DMS114 treated with DMSO at 0.1 percent for 48 hours (cell line): ENCODE results near the gene MGST2.

ENCODE experiments used
- DNase-seq: peaks from one replicate; lab custom pipeline; 2025; ENCODE audit not compliant: unreplicated experiment; lab: John Stamatoyannopoulos, UW

The MGST2 gene

DNA sequence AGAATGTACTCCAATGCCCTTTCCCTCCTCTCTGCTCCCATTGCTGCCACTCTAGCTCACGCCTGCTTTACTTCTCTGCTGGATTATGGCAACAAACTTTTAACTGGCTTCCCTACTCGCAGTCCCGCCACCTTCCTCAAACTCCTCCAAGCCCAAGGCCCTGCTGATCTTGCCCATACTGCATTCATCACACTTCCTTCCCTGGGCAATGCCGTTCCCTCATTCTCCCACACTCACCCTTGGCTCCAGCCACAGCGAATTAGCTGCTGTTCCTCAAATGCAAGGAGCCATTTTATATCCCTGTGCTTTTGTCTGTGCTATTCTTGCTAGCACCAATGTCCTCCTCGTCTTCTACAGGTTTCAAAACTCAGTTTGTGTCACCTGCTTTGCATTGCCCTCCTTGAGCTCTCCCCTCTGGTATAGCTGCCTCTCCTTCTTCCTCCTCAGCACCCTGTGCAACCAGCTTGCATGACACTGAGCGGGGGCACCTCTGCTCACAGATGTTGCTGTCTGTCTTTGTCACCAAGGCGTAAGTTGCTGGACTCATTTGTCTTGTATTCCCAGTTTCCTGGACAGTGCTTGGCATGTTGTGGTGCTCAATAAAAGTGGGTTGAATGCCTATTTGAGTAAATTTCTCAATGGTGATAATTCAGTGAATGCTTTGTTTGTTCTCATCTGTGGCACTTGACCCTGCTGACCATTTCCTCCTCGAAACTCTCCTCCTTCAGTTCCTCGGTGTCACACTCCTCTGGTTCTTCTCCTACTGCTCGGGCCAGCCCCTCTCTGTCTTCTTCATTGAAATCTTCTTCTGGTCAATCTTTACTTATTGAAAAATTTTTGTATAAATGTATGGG is 22.4 kb upstream of the MGST2 start:
- no peak for DNase-seq

DNA sequence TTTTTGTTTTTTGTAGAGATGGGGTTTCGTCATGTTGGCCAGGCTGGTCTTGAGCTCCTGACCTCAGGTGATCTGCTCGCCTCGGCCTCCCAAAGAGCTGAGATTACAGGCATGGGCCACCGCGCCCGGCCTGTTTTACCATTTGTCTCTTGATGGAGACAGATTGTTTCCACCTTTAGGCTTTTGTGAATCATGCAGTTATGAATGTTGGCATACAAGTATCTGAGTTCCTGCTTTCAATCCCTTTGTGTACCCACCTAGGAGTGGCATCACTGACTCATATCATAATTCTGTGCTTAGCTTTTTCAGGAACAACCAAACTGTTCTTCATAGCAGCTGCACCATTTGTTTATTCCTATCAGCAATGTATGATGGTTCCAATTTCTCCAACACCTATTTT is 20.2 kb upstream of the MGST2 start:
- DNase-seq, result no peak

DNA sequence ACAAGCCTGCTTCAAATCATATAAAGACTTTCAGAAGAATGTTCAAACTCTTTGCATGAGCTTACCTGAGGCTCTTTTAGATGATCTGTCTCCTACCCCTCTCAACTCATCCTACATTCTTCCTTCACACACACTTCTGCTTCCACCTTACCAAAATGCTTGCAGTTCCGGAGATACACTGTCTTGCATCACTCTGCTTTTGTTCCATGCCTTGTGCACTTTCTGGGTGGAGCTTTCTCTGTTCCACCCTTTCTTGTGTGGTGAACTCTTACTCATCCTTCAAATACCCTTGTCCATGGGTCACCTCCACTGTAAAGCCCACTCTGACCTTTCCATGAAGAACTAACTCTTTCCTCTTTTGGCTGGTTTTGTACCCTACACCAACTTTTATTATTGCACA is 18.4 kb upstream of the MGST2 start:
- DNase-seq, result no peak

DNA sequence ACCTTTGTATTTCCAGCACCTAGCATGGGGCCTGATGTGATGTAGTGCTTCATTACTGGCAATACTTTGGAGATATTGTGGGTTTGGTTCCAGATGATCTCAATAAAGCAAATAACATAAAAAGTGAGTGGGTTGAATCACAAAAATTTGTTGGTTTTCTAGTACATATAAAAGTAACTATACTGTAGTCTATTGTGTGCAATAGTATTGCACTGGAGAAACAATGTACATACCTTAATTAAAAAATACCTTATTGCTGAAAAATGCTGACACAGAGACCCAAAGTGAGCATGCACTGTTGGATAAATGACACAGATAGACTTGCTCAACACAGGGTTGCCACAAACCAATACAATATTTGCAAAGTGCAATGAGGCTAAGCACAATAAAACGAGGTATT is 17.7 kb upstream of the MGST2 start:
- no peak for DNase-seq

DNA sequence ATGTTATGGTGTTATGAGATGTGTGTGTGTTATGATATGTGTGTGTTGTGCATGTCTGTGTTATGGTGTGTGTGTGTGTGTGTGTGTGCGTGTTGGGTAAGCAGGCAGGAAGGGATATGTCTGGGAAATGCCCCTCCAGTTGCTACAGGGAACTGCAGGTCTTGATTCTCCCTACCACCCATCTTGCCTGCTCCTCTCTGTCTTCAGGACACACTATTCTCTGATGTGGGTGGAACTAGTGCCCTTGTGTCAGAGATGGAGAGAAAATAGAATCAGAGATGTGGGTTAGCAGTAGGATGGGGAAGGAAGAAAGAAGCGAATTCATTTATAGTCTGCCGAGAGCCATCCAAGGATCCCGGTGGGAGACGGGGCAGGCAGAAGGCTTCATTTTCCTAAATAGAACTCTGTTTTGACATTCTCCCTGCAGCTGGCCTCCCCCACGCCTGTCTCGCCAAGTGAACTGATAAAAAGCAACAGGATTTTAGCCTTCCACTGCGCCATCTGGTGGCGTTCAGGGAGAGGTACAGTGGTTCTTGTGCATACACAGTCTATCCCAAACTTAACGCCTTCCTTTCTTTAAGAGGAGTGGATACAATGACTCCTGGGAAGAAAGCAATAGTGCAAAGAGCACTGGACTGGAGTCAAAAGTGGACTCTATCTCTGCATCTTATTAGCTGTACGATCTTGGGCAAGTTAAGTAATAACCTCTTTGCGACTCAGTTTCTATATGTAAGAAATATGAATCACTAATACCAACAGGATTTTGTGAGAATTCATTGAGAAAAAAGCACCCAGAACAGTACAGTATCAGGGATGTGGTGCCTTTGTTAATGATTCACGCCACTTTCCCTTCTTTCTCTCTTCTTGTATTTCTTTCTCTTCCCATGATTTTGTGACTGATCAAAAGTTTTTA is 14.1 kb upstream of the MGST2 start:
- peak; percentile 56 for DNase-seq

DNA sequence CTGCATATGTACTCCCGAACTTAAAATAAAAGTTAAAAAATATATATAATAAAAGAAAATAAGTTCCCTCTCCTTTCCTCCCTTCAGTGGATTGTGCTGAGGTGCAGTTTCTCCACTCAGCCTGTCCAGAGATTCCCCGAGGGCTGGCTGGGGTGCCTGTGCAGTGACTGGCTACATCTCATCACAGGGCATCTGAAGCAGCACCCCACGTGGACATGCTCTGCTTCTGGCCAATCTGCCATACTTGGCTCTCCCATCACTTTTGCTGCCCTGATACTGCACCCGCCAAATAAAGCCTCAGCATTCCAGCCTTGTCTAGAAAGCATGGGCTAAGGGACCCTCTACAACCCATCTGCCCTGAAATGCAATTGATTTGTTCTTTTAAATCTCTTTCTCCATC is 11.1 kb upstream of the MGST2 start:
- DNase-seq, result no peak

DNA sequence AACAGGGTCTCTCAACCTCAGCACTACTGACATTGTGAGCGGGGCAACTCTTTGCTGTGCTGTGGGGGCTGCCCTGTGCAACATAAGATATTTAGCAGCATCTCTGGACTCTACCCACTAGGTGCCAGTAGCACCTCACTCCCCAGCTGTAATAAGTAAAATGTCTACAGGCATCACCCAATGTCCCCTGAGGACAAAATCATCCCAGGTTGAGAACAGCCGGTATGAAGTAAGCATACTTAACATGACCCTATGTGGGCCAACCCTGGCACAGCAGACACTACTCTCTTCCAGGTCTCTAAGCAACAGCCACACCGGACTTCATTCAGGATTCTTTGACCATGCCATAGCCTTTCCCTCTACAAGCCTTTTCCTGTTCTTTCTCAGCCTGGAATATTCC is 10.5 kb upstream of the MGST2 start:
- DNase-seq, result no peak

DNA sequence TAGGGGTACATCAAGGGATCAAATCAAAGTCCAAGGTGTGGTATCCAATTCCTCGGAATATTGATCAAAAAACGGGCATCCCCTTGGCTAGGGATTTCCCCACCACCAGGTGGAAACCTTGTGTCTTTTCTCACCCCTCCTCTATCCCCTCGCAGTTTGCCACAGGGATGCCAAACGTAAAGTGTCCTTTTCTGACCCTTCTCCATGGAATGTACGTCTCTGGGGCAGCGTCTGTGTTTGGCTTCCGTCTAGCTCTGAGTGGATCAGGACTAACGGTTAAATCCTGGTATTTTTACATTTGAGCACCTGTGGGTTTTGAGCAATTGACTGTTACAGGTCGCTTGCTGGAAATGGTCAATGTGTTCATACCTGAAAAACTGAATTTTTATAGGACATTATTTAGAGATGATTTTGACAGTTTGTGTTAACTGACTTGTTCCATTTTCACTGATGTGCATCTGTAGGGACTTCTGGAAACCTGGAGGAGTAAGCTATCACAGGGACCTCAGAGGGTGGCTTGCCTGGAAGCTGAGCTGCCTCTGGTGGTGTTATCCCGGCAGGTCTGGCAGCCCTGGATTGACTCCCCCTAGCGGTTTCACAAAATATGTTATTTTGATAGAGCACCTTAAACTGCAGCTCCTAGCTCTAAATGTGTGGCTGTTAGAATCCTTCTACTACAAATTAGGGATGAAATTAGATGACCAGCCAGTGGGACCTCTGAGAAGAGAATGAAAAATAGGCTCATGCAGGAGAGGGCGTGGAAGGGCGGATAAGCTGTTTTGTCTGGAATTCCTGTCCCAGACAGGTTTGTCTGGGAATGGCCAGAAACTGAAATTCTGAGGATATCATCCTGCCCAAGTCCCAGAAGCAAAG is 8.8 kb upstream of the MGST2 start:
- DNase-seq, result peak; percentile 70

DNA sequence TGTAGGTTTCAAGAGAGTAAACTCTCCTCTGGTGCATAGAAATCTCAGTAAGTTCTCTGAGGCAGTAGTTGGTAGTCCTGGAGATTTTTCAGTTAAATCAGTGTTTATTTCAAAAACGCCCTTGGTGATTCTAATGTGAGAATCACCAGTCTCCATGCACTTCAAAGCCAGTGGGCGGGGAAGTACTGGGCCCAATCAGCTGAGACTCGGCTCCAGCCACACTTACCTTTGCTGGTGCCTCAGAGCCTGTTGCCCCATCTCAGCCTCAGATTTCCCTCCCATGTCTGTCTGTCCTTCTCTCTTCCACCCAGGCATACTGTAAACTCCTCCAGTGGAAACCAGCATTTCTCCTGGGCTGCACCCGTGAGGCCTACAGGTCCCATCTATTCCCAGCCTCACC is 7.4 kb upstream of the MGST2 start:
- no peak for DNase-seq

DNA sequence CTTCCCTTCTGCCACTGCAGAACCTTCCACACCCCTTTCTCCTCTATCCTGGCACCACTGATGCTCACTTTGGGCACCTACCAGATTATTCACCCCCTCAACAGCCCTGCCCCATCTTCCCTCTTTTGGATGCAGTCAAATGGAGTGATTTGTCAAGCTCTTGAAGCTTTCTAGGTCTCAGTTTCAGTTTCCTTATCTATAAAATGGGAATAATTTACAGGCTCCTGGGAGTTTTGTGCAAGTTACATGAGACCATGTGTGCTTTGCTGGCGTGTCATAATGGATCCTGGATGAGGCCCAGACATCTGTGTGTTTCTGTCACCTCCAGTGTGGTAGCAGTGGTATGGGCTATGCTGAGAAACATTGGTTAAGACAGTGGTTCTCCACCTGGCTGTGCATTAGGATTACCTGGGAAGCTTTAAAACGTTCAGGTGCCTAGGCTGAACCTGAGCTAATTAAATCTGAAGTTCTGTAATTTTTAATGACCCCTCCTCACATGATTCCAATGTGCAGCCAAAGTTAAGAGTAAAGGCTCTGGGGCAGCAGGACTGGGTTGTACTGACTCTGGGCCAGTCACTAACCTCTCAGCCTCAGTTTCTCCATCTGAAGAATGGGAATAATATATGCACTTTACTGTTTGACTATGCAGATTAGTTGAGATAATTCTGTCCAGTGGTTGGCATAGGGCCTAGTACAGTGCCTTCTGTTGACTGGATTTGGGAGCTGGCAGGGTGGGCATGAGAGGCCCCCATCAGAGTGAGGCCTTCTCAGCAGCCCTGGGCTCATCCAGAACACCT is 6.8 kb upstream of the MGST2 start:
- DNase-seq, result no peak

DNA sequence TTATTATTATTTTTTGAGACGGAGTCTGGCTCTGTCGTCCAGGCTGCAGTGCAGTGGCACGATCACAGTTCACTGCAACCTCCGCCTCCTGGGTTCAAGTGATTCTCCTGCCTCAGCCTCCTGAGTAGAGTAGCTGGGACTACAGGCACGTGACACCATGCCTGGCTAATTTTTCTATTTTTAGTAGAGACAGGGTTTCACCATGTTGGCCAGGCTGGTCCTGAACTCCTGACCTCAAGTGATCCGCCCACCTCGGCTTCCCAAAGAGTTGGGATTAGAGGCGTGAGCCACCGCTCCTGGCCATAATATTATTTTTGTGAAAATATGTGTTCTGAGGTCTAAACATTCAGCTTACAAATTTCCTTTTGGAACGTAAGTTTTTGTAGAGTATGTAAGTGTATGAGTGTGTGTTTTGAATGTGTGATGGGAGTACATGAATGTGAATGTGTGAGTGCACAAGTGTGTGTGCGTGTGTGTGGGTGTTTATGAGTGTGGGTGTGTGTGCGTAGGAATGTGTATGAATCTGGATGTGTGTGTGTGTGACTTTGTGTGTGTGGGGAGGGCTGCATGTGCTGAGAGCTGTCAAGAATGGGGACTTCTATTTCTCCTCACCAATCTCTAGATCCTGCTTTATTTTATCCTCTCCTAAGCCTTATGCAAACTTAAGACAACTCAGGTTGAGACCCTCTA is 5.7 kb upstream of the MGST2 start:
- no peak for DNase-seq

DNA sequence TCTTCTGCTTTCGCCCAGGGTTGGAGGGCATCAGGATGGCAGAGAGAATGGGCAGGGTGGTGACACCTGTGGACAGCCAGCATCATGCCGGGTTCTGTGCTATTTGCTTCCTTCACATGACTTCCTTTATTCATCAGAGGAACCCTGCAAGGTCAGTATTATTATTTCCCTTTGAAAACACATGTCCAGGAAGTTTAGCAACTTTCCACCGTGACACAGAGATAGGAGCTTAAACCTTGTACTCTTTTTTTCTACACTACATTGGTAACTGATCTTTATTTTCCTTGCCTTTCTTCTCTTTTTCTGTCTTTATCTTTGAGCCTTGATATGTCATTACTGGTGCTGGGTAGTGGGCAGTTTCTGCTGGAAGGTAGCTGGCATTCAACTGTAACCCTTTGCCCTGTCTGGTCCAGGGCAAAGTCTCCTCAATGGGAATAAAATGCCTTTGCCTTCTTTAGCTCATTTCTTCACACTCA is 5.0 kb upstream of the MGST2 start:
- DNase-seq, result no peak

DNA sequence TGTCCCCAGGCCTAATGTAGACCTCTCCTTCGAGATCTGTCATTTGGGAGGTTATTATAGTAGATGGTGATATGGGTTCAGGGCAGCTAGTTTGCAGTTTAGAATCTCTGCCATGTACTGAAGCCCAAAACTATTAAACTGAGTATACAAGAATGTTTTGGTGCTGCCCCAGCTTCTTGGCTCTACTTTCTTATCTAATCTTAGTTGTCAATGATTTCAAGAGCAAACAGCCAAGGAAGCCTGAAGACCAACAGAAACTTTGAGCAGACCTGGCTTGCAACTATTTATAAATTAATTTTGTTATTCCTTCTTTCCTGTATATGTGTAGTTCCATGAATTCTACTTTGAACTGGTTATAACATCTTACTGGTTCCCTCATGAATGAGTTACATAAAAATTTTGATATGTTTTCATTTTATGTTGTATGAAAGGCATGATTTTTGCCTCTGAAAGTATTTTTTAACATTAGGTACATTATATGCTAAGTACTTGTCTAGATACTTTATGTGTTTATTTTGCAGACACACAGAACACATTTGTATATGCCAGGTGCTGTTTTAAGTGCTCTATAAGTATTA is 2.0 kb upstream of the MGST2 start:
- DNase-seq, result no peak

DNA sequence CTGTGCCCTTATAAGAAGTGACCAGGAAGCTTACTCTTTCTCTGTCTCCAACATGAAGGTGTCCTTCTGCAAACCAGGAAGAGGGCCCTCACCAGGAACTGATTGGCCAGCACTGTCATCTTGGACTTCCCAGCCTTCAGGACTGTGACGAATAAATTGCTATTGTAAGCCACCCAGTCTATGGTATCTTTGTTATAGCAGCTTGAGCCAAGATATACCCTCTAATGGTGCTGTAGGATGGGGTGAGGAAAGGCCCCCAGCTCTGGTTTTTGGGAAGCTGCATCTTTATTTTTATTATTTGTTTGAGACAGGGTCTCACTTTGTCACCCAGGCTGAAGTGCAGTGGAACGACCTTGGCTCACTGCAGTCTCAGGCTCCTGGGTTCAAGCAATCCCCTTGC is 1.2 kb upstream of the MGST2 start:
- DNase-seq, result no peak

DNA sequence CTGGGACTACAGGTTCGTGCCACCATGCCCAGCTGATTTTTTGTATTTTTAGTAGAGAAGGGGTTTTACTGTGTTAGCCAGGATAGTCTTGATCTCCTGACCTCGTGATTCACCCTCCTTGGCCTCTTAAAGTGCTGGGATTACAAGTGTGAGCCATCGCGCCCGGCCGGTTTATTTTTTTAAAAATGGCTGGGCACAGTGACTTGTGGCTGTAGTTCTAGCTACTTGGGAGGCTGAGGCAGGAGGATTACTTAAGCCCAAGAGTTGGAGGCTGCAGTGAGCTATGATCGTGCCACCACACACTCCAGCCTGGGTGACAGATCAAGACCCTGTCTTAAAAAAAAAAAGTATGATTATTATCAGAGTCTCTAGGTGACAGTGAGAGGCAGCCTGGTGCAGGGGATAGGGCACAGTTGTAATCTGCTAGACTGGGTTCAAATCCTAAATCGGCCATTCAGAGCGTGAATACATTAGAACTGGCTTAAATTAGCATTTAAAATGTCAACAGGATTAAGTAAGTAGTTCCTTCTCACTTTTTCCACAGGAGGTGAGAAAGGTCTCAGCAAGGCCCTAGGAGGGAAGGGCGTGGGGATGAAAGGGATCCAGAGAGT is 435 bp upstream of the MGST2 start:
- no peak for DNase-seq

DNA sequence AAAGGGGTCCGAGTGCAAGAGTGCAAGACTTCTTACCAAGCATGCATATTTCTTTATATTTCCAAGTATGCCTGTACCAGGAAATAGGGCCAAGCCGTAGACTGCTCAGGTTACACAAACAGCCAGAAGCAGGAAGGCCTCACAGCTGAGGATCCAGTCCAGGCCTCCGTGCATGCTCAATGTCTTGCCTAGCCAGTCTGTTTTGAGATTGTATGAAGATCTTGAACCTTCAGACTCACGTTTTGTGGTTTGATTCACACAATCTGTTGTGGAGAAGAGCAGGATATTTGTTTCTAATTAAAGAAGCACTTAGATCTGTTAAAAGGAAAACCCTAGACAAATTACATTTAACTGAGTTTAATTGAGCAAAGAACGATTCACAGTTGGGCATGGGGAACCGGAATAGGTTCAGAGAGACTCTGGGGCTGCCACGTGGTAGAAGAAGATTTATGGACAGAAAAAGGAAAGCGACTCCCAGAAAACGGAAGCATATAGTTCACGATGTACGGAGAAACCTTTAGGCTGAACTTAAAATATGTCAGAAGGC is 1.2 kb downstream of the MGST2 start:
- no peak for DNase-seq

DNA sequence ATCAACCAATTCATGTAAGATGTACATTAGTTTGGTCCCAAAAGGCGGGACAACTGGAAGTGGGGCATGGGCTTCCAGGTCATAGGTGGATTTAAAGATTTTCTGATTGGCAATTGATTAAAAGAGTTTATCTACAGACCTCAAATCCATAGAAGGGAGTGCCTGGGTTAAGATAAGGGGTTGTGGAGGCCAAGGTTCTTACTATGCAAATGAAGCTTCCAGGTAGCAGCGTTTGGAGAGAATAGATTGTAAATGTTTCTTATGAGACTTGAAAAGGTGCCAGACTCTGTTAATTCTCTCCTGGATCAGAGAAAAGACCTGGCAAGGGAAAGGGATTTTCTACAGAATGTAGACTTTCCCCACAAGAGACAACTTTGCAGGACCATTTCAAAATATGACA is 2.4 kb downstream of the MGST2 start:
- DNase-seq, result no peak

DNA sequence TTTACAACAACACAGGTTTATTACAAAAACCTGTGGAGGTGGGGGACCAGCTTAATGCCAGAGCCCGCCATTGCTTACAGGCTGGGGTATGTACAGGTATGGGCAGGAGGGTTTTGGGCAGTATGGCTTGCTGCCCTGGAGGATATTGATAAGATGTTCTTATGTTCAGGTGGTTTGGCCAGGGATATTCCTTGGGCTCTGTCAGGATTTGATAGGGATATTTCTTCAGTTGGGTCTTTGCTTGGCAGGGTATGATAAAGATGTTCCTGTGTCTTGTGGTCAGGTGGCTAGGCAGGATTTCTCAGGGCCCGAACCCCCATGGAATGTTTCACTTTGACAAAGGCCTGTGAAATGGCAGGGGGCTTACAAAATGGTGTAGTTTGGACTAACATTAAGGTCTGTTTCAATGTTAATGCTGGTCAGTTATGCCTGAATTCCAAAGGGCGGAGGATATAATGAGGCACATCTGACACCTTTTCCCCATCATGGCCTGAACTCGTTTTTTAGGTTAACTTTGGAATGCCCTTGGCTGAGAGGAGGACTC is 3.1 kb downstream of the MGST2 start:
- no peak for DNase-seq
